Measurements from ENCODE around the gene RASSF1. TPM values are rescaled to one million over a fixed set of nuclear protein-coding genes. Genes with fewer than 3 reads are reported as not detected.

The RASSF1 gene
- total RNA-seq, 1 donor from 2014 or later, result 13.7 TPM

DNA sequence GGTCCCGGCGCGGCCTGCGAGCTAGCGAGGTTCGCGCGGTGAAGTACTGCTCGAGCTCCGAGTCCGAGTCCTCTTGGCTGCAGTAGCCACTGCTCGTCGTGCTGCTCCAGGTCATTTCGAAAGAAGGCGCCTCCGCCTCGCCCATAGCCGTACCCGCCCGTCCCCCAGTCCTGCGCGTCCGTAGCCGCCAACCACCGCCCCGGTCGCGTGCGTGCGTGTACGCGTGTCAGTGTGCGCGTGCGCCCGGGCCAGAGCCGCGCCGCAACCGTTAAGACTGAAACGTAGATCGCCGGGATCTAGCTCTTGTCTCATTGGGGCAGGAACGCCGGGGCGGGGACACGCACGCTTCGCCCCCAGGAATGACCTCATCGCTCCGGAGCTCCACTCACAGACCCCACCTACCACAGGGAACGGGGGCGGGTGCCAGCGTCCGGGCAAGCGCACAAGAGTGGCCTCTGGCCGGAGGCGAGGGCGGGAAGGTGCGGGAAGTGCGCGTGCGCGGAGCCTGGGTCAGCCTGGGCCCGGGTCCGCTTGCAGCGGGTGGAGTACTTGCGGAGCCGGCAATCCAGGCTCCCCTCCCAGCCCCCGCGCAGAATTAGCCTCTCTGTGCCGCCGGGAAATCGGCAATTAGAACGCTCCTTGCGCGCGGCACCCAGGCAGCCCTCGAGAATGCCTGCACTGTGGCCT lies 3.3 kb downstream of the RASSF1 start:
- DNase-seq (ENCODE audit: low spot score), result peak; percentile 99
- H3K36me3 ChIP-seq, result no peaks in the 10 kb centered on the region
- peak overlapping the region; percentile 27 for H2AFZ ChIP-seq (replicated peaks)
- Mint-ChIP-seq H3K27ac (peak overlapping the region; percentile 96), H3K27me3 (ENCODE audit: insufficient read depth, low read depth) (peaks cover 24% of the 10 kb centered on the region), H3K9me3 (no peaks in the 10 kb centered on the region), H3K4me1 (peaks cover 36% of the 10 kb centered on the region), H3K4me3 (peak overlapping the region; percentile 98), H3K36me3 (peaks cover 3% of the 10 kb centered on the region)
- peaks cover 46% of the 10 kb centered on the region for H3K27me3 ChIP-seq
- peak overlapping the region; percentile 70 for H3K27ac ChIP-seq
- peak overlapping the region; percentile 83 for H3K4me3 ChIP-seq
- H3K4me1 ChIP-seq, result peaks cover 25% of the 10 kb centered on the region
- peaks cover 40% of the 10 kb centered on the region for H3K79me2 ChIP-seq (ENCODE audit: low read depth)
- H3K9ac ChIP-seq, result peak overlapping the region; percentile 81
- peaks cover 32% of the 10 kb centered on the region for H4K20me1 ChIP-seq (ENCODE audit: low read depth)
- no peaks in the 10 kb centered on the region for H3K9me3 ChIP-seq (ENCODE audit: low read depth)
- peak; percentile 4 for TF ChIP-seq EZH2phosphoT487 (IDR thresholded peaks at IDR 0.05)
- TF ChIP-seq, protein P1, sequence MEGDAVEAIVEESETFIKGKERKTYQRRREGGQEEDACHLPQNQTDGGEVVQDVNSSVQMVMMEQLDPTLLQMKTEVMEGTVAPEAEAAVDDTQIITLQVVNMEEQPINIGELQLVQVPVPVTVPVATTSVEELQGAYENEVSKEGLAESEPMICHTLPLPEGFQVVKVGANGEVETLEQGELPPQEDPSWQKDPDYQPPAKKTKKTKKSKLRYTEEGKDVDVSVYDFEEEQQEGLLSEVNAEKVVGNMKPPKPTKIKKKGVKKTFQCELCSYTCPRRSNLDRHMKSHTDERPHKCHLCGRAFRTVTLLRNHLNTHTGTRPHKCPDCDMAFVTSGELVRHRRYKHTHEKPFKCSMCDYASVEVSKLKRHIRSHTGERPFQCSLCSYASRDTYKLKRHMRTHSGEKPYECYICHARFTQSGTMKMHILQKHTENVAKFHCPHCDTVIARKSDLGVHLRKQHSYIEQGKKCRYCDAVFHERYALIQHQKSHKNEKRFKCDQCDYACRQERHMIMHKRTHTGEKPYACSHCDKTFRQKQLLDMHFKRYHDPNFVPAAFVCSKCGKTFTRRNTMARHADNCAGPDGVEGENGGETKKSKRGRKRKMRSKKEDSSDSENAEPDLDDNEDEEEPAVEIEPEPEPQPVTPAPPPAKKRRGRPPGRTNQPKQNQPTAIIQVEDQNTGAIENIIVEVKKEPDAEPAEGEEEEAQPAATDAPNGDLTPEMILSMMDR (IDR thresholded peaks at IDR 0.05), result no peak
- H3F3A ChIP-seq (ENCODE audit: low read depth), result peaks cover 23% of the 10 kb centered on the region
- H3K4me2 ChIP-seq, result peak overlapping the region; percentile 88

DNA sequence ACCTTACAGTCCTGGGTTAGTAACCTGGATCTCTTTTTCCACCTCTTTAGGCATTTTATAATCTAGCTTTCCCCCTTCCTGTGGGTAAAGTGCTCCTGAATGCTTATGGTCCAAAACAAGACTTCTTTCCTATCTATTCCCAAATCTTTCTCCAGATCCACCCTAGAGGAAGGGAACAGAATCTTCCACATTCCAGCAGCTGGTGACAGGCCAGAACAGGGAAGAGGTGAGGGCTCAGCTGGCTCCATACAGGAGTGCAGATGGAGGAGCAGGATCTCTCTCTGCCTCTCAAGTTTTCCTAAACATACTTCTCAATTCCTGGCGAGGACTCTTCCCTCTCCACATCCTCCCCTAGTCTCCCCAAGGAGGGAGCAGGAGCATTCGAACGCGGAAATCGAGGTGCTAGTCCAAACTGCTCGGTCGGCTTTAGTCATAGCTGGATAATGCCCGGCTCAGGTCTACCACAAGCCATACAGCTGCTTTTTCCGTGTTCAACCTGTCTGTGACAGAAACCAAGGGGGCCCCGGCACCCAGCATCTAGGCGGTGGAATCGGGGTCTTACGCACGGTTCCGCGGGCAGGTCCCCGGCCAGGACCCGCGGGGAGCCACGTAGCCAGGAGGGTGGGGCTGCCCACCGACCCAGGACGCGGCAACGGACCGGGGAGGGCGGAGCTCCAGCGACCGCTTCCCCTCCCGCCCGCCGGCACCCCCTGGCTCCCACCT lies 4.0 kb downstream of the RASSF1 start:
- TF ChIP-seq EZH2phosphoT487 (IDR thresholded peaks at IDR 0.05), result no peak
- TF ChIP-seq, protein P1 (IDR thresholded peaks at IDR 0.05), result peak; percentile 4
- Histone ChIP-seq H2AFZ (replicated peaks) (no peak overlapping the region), H3K36me3 (no peaks in the 10 kb centered on the region), H4K20me1 (ENCODE audit: low read depth) (peaks cover 32% of the 10 kb centered on the region), H3K79me2 (ENCODE audit: low read depth) (peaks cover 40% of the 10 kb centered on the region), H3K9ac (peak overlapping the region; percentile 81), H3K4me1 (peaks cover 25% of the 10 kb centered on the region), H3F3A (ENCODE audit: low read depth) (peaks cover 23% of the 10 kb centered on the region), H3K4me3 (peak overlapping the region; percentile 83), H3K27ac (peak overlapping the region; percentile 70), H3K4me2 (peak overlapping the region; percentile 88), H3K27me3 (peaks cover 39% of the 10 kb centered on the region), H3K9me3 (ENCODE audit: low read depth) (no peaks in the 10 kb centered on the region)
- Mint-ChIP-seq H3K27ac (peak overlapping the region; percentile 82), H3K4me1 (peaks cover 36% of the 10 kb centered on the region), H3K4me3 (peak overlapping the region; percentile 98), H3K27me3 (ENCODE audit: insufficient read depth, low read depth) (peaks cover 24% of the 10 kb centered on the region), H3K9me3 (no peaks in the 10 kb centered on the region), H3K36me3 (peaks cover 3% of the 10 kb centered on the region)
- peak; percentile 37 for DNase-seq (ENCODE audit: low spot score)

DNA sequence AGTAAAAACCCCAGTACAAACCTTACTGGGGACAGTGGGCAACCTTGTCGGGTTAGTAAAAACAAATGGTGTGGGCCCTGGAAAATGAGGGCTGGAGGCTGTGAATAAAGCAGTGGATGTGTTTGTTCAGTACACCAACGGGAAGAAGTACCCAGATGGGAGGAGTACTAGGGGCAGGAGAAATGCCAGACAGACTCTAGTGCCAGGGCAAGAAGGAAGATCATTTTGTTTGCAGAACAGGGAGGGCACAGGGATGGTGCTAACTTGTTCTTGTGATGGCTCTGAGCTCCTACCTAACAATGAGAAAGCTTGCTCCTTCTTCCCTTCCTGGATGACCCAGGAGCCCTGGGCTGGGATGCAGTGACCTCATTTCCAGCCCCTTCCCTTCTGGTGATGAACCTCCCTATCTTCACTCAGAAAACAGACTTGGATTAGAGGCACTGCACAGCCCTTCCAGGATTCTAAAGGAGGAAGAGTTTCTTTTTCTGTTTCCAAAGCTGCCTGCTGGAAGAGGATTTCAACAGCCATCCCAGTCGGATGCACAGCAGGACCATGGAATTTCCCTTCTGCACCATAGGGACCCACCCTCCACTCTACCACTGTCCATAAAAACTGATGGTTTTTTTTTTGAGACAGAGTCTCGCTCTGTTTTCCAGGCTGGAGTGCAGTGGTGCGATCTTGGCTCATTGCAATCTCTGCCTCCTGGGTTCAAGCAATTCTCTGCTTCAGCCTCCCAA lies 6.1 kb downstream of the RASSF1 start:
- Mint-ChIP-seq H3K4me3 (peak overlapping the region; percentile 31), H3K27me3 (ENCODE audit: insufficient read depth, low read depth) (peaks cover 14% of the 10 kb centered on the region), H3K27ac (no peak overlapping the region), H3K9me3 (no peaks in the 10 kb centered on the region), H3K4me1 (peaks cover 31% of the 10 kb centered on the region), H3K36me3 (peaks cover 3% of the 10 kb centered on the region)
- Histone ChIP-seq H3K27ac (no peak overlapping the region), H4K20me1 (ENCODE audit: low read depth) (peaks cover 32% of the 10 kb centered on the region), H3K36me3 (no peaks in the 10 kb centered on the region), H3K79me2 (ENCODE audit: low read depth) (peaks cover 40% of the 10 kb centered on the region), H2AFZ (replicated peaks) (no peak overlapping the region), H3K4me1 (peaks cover 15% of the 10 kb centered on the region), H3F3A (ENCODE audit: low read depth) (peaks cover 28% of the 10 kb centered on the region), H3K4me2 (no peak overlapping the region), H3K4me3 (no peak overlapping the region), H3K27me3 (peaks cover 18% of the 10 kb centered on the region), H3K9me3 (ENCODE audit: low read depth) (no peaks in the 10 kb centered on the region), H3K9ac (peak overlapping the region; percentile 37)
- TF ChIP-seq EZH2phosphoT487 (IDR thresholded peaks at IDR 0.05) (no peak), EZH2 (IDR thresholded peaks at IDR 0.05) (no peak)
- TF ChIP-seq, protein P1 (IDR thresholded peaks at IDR 0.05), result no peak
- no peak for DNase-seq (ENCODE audit: low spot score)
